ENCODE measurements around the gene TOPBP1. TPM values are rescaled to one million over a fixed set of nuclear protein-coding genes. Genes with fewer than 3 reads are reported as not detected.

TOPBP1 gene
- total and polyA plus RNA-seq, 2 experiments from 2014 or later = 20.5 to 23.4 TPM

- H3K27ac ChIP-seq = no peak overlapping the region
- DNase-seq (ENCODE audit: low read depth in 1 of 2, low spot score in 1 of 2) = no peak
- no peaks in the 10 kb centered on the region for H3K9me3 ChIP-seq (ENCODE audit: low read depth)
- H3K4me3 ChIP-seq = no peak overlapping the region
- H3K27me3 ChIP-seq = no peaks in the 10 kb centered on the region
- no peak for TF ChIP-seq CTCF (IDR thresholded peaks at IDR 0.05; ENCODE audit: low read depth, low read length)
- H3K36me3 ChIP-seq = peaks cover 27% of the 10 kb centered on the region
- H3K4me1 ChIP-seq (ENCODE audit: low read depth) = peaks cover 6% of the 10 kb centered on the region
Measured at GRCh38 chr3:133659806-133660205, 1.9 kb downstream of the TOPBP1 start.

GRCh38 chr3:133655731-133656515, 5.8 kb downstream of the TOPBP1 start:
- TF ChIP-seq CTCF (IDR thresholded peaks at IDR 0.05; ENCODE audit: low read depth, low read length) = no peak
- Histone ChIP-seq H3K4me1 (ENCODE audit: low read depth) (no peaks in the 10 kb centered on the region), H3K9me3 (ENCODE audit: low read depth) (no peaks in the 10 kb centered on the region), H3K27me3 (no peaks in the 10 kb centered on the region), H3K27ac (no peak overlapping the region), H3K36me3 (peaks cover 54% of the 10 kb centered on the region), H3K4me3 (no peak overlapping the region)
- DNase-seq (ENCODE audit: low read depth in 1 of 2, low spot score in 1 of 2) = no peak

- no peak overlapping the region for H3K27ac ChIP-seq
- no peaks in the 10 kb centered on the region for H3K4me1 ChIP-seq (ENCODE audit: low read depth)
- no peaks in the 10 kb centered on the region for H3K27me3 ChIP-seq
- no peak for DNase-seq (ENCODE audit: low read depth in 1 of 2, low spot score in 1 of 2)
- TF ChIP-seq CTCF (IDR thresholded peaks at IDR 0.05; ENCODE audit: low read depth, low read length) = no peak
- peaks cover 58% of the 10 kb centered on the region for H3K36me3 ChIP-seq
- no peaks in the 10 kb centered on the region for H3K9me3 ChIP-seq (ENCODE audit: low read depth)
- H3K4me3 ChIP-seq = no peak overlapping the region
Measured at GRCh38 chr3:133649486-133650068, 12.2 kb downstream of the TOPBP1 start.

- H3K4me1 ChIP-seq (ENCODE audit: low read depth) = no peaks in the 10 kb centered on the region
- no peaks in the 10 kb centered on the region for H3K27me3 ChIP-seq
- H3K27ac ChIP-seq = no peak overlapping the region
- H3K36me3 ChIP-seq = peaks cover 67% of the 10 kb centered on the region
- TF ChIP-seq CTCF (IDR thresholded peaks at IDR 0.05; ENCODE audit: low read depth, low read length) = no peak
- no peaks in the 10 kb centered on the region for H3K9me3 ChIP-seq (ENCODE audit: low read depth)
- peak in 1 of 2 donors; percentile 82 for DNase-seq (ENCODE audit: low read depth in 1 of 2, low spot score in 1 of 2)
- H3K4me3 ChIP-seq = no peak overlapping the region
Measured at GRCh38 chr3:133644768-133645167, 17.0 kb downstream of the TOPBP1 start.

GRCh38 chr3:133643611-133644010, 18.1 kb downstream of the TOPBP1 start:
- Histone ChIP-seq H3K9me3 (ENCODE audit: low read depth) (no peaks in the 10 kb centered on the region), H3K4me1 (ENCODE audit: low read depth) (no peaks in the 10 kb centered on the region), H3K27ac (no peak overlapping the region), H3K36me3 (peaks cover 66% of the 10 kb centered on the region), H3K4me3 (no peak overlapping the region), H3K27me3 (no peaks in the 10 kb centered on the region)
- TF ChIP-seq CTCF (IDR thresholded peaks at IDR 0.05; ENCODE audit: low read depth, low read length) = no peak
- DNase-seq (ENCODE audit: low read depth in 1 of 2, low spot score in 1 of 2) = no peak
